Testis (tissue), 3 donors: ENCODE measurements around the gene LRRIQ4. TPM values are rescaled to one million over a fixed set of nuclear protein-coding genes. Genes with fewer than 3 reads are reported as not detected.

ENCODE experiments used
- DNase-seq: peaks from one replicate; pipeline ENCODE4 v3.0.0-alpha.2; 2019
- H3K27ac ChIP-seq, 2 donors: fragments of 200-600 bp; sonication (generic); one replicate each; pipeline ENCODE4 v1.5.1; 2019
- H3K27me3 ChIP-seq: fragments of 200-600 bp; sonication (generic); one replicate; pipeline ENCODE4 v1.5.1; 2019
- H3K36me3 ChIP-seq: fragments of 200-600 bp; sonication (generic); one replicate; pipeline ENCODE4 v1.5.1; 2017; ENCODE audit warnings: low read depth; ENCODE audit errors: missing control alignments
- H3K4me1 ChIP-seq: fragments of 200-600 bp; sonication (generic); one replicate; pipeline ENCODE4 v1.5.1; 2019
- H3K4me3 ChIP-seq, 2 donors: fragments of 200-600 bp; sonication (generic); one replicate each; pipeline ENCODE4 v1.5.1; 2017 to 2019
- H3K9me3 ChIP-seq: fragments of 200-600 bp; sonication (generic); one replicate; pipeline ENCODE4 v1.5.1; 2017
- CTCF ChIP-seq, 3 experiments: fragments of 450-650 bp in 2 of 3; fragments of 200-600 bp in 1 of 3; sonication (generic) in 1 of 3; IDR thresholded peaks; one replicate each; pipeline ENCODE4 v1.5.1; 2016 to 2019; ENCODE audit warnings: antibody characterized with exemption in 3 of 3, mild to moderate bottlenecking in 2 of 3, moderate library complexity in 1 of 3
- POLR2A ChIP-seq: fragments of 450-650 bp; IDR thresholded peaks from one replicate; pipeline ENCODE4 v1.6.1; 2017; ENCODE audit warnings: antibody characterized with exemption, mild to moderate bottlenecking, moderate library complexity
- WGBS, 2 donors: methylation state at CpG; one replicate each; pipeline ENCODE4 v1.1.5; 2018; 5-methylcytosine and 5-hydroxymethylcytosine counted together
- intact Hi-C: fragments of 100-400 bp; cut with DNase I; formaldehyde crosslinking; loops from one replicate; pipeline ENCODE4 v1.15.1; 2023; ENCODE audit warnings: low total_unique reads
- polyA plus RNA-seq: library from polyadenylated mRNA; stranded (reverse); fragments of 350-450 nt; fragmentation: Illumina TruSeq; extraction: RNeasy Lipid Tissue Mini Kit (QIAGEN cat#74804); gene quantifications from one replicate; pipeline ENCODE4 v1.2.3, GENCODE V29; 2014; ENCODE audit warnings: low read depth, low replicate concordance; ENCODE audit not compliant: insufficient read depth
- total RNA-seq, 2 donors: library from RNA; depleted of rRNA; stranded (reverse); fragments of >200 nt; gene quantifications; one replicate each; pipeline ENCODE4 v1.2.3, GENCODE V29; 2016

LRRIQ4 gene
- total and polyA plus RNA-seq, 3 donors from 2014 or later = 0.68 to 3.4 (median 1.3) TPM

- no peaks in the 10 kb centered on the region for H3K9me3 ChIP-seq
- TF ChIP-seq POLR2A (no peak), CTCF (IDR thresholded peaks at IDR 0.05) (no peak)
- DNase-seq = no peak
- H3K27ac ChIP-seq = no peak overlapping the region
- intact Hi-C loops = no loop called here
- no peak overlapping the region for H3K4me3 ChIP-seq
- H3K4me1 ChIP-seq = no peaks in the 10 kb centered on the region
- H3K27me3 ChIP-seq = no peaks in the 10 kb centered on the region
- 84 to 89% methylated on average over 4 of the region's 4 CpGs for WGBS, 2 donors
- H3K36me3 ChIP-seq = no peaks in the 10 kb centered on the region
Measured at GRCh38 chr3:169880576-169881250, 68.0 kb downstream of the LRRIQ4 start.

GRCh38 chr3:169886671-169887070 lies 74.0 kb downstream of the LRRIQ4 start:
- peak; percentile 38 for DNase-seq
- no peak overlapping the region for H3K27ac ChIP-seq
- intact Hi-C loops = no loop called here
- 34 to 55% methylated on average over 5 of the region's 5 CpGs for WGBS, 2 donors
- H3K27me3 ChIP-seq = no peaks in the 10 kb centered on the region
- no peaks in the 10 kb centered on the region for H3K9me3 ChIP-seq
- H3K4me3 ChIP-seq = no peak overlapping the region
- no peaks in the 10 kb centered on the region for H3K36me3 ChIP-seq
- TF ChIP-seq POLR2A (no peak), CTCF (IDR thresholded peaks at IDR 0.05) (no peak)
- no peaks in the 10 kb centered on the region for H3K4me1 ChIP-seq

Other genes with a start within 250 kb of the LRRIQ4 start
- 10 to 100 TPM in 1 of 2 donors, 1 to 10 TPM in 1; 5.2 to 13.5 TPM for gene MECOM, start 149.2 kb upstream of the LRRIQ4 start, total RNA-seq
- gene MECOM, start 149.2 kb upstream of the LRRIQ4 start, polyA plus RNA-seq = 6.7 TPM
- 1,000 to 10,000 TPM in 1 of 2 donors, 100 to 1,000 TPM in 1; 512 to 1,059 TPM for gene TERC, start 47.8 kb upstream of the LRRIQ4 start, total RNA-seq
- gene TERC, start 47.8 kb upstream of the LRRIQ4 start, polyA plus RNA-seq = not detected
- 10 to 100 TPM; 26.7 to 47.4 TPM for gene ACTRT3, start 43.3 kb upstream of the LRRIQ4 start, total RNA-seq
- 104 TPM for gene ACTRT3, start 43.3 kb upstream of the LRRIQ4 start, polyA plus RNA-seq
- gene MYNN, start 39.5 kb upstream of the LRRIQ4 start, total RNA-seq = 10 to 100 TPM; 14.6 to 22.4 TPM
- gene MYNN, start 39.5 kb upstream of the LRRIQ4 start, polyA plus RNA-seq = 27.0 TPM
- 1 to 10 TPM; 9.4 to 9.7 TPM for gene LRRC34, start within 50 bp of the LRRIQ4 start, total RNA-seq
- 32.8 TPM for gene LRRC34, start within 50 bp of the LRRIQ4 start, polyA plus RNA-seq
- gene LRRC31, start 57.1 kb downstream of the LRRIQ4 start, total RNA-seq = under 1 TPM; 0.19 to 0.24 TPM
- gene LRRC31, start 57.1 kb downstream of the LRRIQ4 start, polyA plus RNA-seq = 0.15 TPM
- gene SAMD7, start 98.7 kb downstream of the LRRIQ4 start, total RNA-seq = under 1 TPM in 1 of 2 donors, not detected in 1; 0.68 TPM
- gene SAMD7, start 98.7 kb downstream of the LRRIQ4 start, polyA plus RNA-seq = 0.25 TPM
- gene SEC62, start 153.9 kb downstream of the LRRIQ4 start, total RNA-seq = 10 to 100 TPM; 44.7 to 45.1 TPM
- 23.2 TPM for gene SEC62, start 153.9 kb downstream of the LRRIQ4 start, polyA plus RNA-seq
- gene GPR160, start 225.1 kb downstream of the LRRIQ4 start, total RNA-seq = 1 to 10 TPM; 3.9 to 4.2 TPM
- gene GPR160, start 225.1 kb downstream of the LRRIQ4 start, polyA plus RNA-seq = 10.4 TPM